Dedifferentiated amniotic fluid mesenchymal stem cell (primary cell): Measurements from ENCODE around the gene NAA20.

Experiments
- DNase-seq: peaks from one replicate; pipeline ENCODE4 v3.0.0-alpha.2; 2016; ENCODE audit errors: extremely low spot score

The NAA20 gene

GRCh38 chr20:20018366-20018765, 1.2 kb downstream of the NAA20 start:
- no peak for DNase-seq

- DNase-seq: no peak
Measured at GRCh38 chr20:20019123-20019522, 2.0 kb downstream of the NAA20 start.

- no peak for DNase-seq
Measured at GRCh38 chr20:20020908-20021307, 3.7 kb downstream of the NAA20 start.

- DNase-seq: no peak
Measured at GRCh38 chr20:20021835-20022234, 4.7 kb downstream of the NAA20 start.

- no peak for DNase-seq
Measured at GRCh38 chr20:20022498-20022897, 5.3 kb downstream of the NAA20 start.

GRCh38 chr20:20023395-20023794, 6.2 kb downstream of the NAA20 start:
- DNase-seq: no peak

GRCh38 chr20:20024942-20025341, 7.8 kb downstream of the NAA20 start:
- DNase-seq: peak; percentile 26

- no peak for DNase-seq
Measured at GRCh38 chr20:20027284-20027683, 10.1 kb downstream of the NAA20 start.

GRCh38 chr20:20031790-20032189, 14.6 kb downstream of the NAA20 start:
- DNase-seq: no peak

- DNase-seq: peak; percentile 19
Measured at GRCh38 chr20:20034486-20034885, 17.3 kb downstream of the NAA20 start.

- DNase-seq: no peak
Measured at GRCh38 chr20:20036756-20037155, 19.6 kb downstream of the NAA20 start.

- DNase-seq: peak; percentile 24
Measured at GRCh38 chr20:20037960-20038359, 20.8 kb downstream of the NAA20 start.

GRCh38 chr20:20038586-20038985, 21.4 kb downstream of the NAA20 start:
- DNase-seq: no peak

- DNase-seq: no peak
Measured at GRCh38 chr20:20039752-20040387, 22.7 kb downstream of the NAA20 start.

GRCh38 chr20:20051767-20052073, 34.6 kb downstream of the NAA20 start:
- DNase-seq: no peak

- DNase-seq: peak; percentile 92
Measured at GRCh38 chr20:20052074-20052970, 35.2 kb downstream of the NAA20 start, which contains the start of the genes CFAP61 and CRNKL1. TSS of gene CFAP61 (plus strand) at chr20:20052532. CDS start at chr20:20056654, 4,122 bp downstream. TSS of gene CRNKL1 (minus strand) at chr20:20052466. CDS start at chr20:20052342, 124 bp downstream.

GRCh38 chr20:20060234-20060998, 43.3 kb downstream of the NAA20 start:
- DNase-seq: no peak

GRCh38 chr20:20063941-20064702, 47.0 kb downstream of the NAA20 start:
- DNase-seq: no peak

GRCh38 chr20:20065361-20065760, 48.2 kb downstream of the NAA20 start:
- DNase-seq: no peak

GRCh38 chr20:20070871-20071726, 53.9 kb downstream of the NAA20 start:
- no peak for DNase-seq
